ENCODE results near the gene SYMPK.

Gene SYMPK

GRCh38 chr19:45881082-45881908 lies 18.3 kb upstream of the SYMPK start (continued):
- TF ChIP-seq GLIS2 (tag by site-specific recombination; IDR thresholded peaks at IDR 0.05) (no peak), ZNF146 (tag by site-specific recombination; IDR thresholded peaks at IDR 0.05) (no peak), HOXC10 (CRISPR knock-in tag; IDR thresholded peaks at IDR 0.05) (no peak), ZNF292 (tag by site-specific recombination; IDR thresholded peaks at IDR 0.05; ENCODE audit: borderline replicate concordance, low read depth) (no peak), ZNF366 (tag by site-specific recombination; conservative IDR thresholded peaks at IDR 0.05) (peak; percentile 87), MZF1 (tag by site-specific recombination; IDR thresholded peaks at IDR 0.05; ENCODE audit: borderline replicate concordance) (no peak), KLF1 (tag by site-specific recombination; IDR thresholded peaks at IDR 0.05) (no peak), ZNF621 (tag by site-specific recombination; IDR thresholded peaks at IDR 0.05) (no peak), KLF16 (tag by site-specific recombination; IDR thresholded peaks at IDR 0.05) (no peak), ZBTB48 (tag by site-specific recombination; IDR thresholded peaks at IDR 0.05) (no peak), ZNF341 (tag by site-specific recombination; IDR thresholded peaks at IDR 0.05; ENCODE audit: low read depth) (no peak), ZNF701 (tag by site-specific recombination; IDR thresholded peaks at IDR 0.05) (no peak), ZNF776 (tag by site-specific recombination; IDR thresholded peaks at IDR 0.05; ENCODE audit: borderline replicate concordance) (no peak), ZNF623 (tag by site-specific recombination; IDR thresholded peaks at IDR 0.05) (no peak), KLF8 (tag by site-specific recombination; IDR thresholded peaks at IDR 0.05) (no peak), ZNF112 (tag by site-specific recombination; IDR thresholded peaks at IDR 0.05) (no peak), ZNF544 (tag by site-specific recombination; IDR thresholded peaks at IDR 0.05) (no peak), ZNF548 (tag by site-specific recombination; IDR thresholded peaks at IDR 0.05) (no peak), ZNF48 (tag by site-specific recombination; IDR thresholded peaks at IDR 0.05) (no peak), SP7 (tag by site-specific recombination; IDR thresholded peaks at IDR 0.05) (no peak), PRDM1 (tag by site-specific recombination; IDR thresholded peaks at IDR 0.05) (peak; percentile 89), SCRT2 (tag by site-specific recombination; IDR thresholded peaks at IDR 0.05) (peak; percentile 83), ZNF449 (tag by site-specific recombination; IDR thresholded peaks at IDR 0.05) (no peak), ZBTB17 (tag by site-specific recombination; IDR thresholded peaks at IDR 0.05) (peak; percentile 64)
- TF ChIP-seq, protein P1, sequence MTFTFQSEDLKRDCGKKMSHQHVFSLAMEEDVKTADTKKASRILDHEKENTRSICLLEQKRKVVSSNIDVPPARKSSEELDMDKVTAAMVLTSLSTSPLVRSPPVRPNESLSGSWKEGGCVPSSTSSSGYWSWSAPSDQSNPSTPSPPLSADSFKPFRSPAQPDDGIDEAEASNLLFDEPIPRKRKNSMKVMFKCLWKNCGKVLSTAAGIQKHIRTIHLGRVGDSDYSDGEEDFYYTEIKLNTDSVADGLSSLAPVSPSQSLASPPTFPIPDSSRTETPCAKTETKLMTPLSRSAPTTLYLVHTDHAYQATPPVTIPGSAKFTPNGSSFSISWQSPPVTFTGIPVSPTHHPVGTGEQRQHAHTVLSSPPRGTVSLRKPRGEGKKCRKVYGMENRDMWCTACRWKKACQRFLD (tag by site-specific recombination; IDR thresholded peaks at IDR 0.05) = no peak
- TF ChIP-seq, protein P2, sequence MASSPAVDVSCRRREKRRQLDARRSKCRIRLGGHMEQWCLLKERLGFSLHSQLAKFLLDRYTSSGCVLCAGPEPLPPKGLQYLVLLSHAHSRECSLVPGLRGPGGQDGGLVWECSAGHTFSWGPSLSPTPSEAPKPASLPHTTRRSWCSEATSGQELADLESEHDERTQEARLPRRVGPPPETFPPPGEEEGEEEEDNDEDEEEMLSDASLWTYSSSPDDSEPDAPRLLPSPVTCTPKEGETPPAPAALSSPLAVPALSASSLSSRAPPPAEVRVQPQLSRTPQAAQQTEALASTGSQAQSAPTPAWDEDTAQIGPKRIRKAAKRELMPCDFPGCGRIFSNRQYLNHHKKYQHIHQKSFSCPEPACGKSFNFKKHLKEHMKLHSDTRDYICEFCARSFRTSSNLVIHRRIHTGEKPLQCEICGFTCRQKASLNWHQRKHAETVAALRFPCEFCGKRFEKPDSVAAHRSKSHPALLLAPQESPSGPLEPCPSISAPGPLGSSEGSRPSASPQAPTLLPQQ (tag by site-specific recombination; IDR thresholded peaks at IDR 0.05) = no peak
- TF ChIP-seq, protein P3, sequence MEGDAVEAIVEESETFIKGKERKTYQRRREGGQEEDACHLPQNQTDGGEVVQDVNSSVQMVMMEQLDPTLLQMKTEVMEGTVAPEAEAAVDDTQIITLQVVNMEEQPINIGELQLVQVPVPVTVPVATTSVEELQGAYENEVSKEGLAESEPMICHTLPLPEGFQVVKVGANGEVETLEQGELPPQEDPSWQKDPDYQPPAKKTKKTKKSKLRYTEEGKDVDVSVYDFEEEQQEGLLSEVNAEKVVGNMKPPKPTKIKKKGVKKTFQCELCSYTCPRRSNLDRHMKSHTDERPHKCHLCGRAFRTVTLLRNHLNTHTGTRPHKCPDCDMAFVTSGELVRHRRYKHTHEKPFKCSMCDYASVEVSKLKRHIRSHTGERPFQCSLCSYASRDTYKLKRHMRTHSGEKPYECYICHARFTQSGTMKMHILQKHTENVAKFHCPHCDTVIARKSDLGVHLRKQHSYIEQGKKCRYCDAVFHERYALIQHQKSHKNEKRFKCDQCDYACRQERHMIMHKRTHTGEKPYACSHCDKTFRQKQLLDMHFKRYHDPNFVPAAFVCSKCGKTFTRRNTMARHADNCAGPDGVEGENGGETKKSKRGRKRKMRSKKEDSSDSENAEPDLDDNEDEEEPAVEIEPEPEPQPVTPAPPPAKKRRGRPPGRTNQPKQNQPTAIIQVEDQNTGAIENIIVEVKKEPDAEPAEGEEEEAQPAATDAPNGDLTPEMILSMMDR (tag by site-specific recombination; IDR thresholded peaks at IDR 0.05) = no peak
- TF ChIP-seq, protein P4, sequence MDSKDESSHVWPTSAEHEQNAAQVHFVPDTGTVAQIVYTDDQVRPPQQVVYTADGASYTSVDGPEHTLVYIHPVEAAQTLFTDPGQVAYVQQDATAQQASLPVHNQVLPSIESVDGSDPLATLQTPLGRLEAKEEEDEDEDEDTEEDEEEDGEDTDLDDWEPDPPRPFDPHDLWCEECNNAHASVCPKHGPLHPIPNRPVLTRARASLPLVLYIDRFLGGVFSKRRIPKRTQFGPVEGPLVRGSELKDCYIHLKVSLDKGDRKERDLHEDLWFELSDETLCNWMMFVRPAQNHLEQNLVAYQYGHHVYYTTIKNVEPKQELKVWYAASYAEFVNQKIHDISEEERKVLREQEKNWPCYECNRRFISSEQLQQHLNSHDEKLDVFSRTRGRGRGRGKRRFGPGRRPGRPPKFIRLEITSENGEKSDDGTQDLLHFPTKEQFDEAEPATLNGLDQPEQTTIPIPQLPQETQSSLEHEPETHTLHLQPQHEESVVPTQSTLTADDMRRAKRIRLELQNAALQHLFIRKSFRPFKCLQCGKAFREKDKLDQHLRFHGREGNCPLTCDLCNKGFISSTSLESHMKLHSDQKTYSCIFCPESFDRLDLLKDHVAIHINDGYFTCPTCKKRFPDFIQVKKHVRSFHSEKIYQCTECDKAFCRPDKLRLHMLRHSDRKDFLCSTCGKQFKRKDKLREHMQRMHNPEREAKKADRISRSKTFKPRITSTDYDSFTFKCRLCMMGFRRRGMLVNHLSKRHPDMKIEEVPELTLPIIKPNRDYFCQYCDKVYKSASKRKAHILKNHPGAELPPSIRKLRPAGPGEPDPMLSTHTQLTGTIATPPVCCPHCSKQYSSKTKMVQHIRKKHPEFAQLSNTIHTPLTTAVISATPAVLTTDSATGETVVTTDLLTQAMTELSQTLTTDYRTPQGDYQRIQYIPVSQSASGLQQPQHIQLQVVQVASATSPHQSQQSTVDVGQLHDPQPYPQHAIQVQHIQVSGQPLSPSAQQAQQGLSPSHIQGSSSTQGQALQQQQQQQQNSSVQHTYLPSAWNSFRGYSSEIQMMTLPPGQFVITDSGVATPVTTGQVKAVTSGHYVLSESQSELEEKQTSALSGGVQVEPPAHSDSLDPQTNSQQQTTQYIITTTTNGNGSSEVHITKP (tag by site-specific recombination; IDR thresholded peaks at IDR 0.05) = peak; percentile 35; the same call in 1 of the 2 replicates
- TF ChIP-seq, protein P5, sequence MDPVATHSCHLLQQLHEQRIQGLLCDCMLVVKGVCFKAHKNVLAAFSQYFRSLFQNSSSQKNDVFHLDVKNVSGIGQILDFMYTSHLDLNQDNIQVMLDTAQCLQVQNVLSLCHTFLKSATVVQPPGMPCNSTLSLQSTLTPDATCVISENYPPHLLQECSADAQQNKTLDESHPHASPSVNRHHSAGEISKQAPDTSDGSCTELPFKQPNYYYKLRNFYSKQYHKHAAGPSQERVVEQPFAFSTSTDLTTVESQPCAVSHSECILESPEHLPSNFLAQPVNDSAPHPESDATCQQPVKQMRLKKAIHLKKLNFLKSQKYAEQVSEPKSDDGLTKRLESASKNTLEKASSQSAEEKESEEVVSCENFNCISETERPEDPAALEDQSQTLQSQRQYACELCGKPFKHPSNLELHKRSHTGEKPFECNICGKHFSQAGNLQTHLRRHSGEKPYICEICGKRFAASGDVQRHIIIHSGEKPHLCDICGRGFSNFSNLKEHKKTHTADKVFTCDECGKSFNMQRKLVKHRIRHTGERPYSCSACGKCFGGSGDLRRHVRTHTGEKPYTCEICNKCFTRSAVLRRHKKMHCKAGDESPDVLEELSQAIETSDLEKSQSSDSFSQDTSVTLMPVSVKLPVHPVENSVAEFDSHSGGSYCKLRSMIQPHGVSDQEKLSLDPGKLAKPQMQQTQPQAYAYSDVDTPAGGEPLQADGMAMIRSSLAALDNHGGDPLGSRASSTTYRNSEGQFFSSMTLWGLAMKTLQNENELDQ (tag by site-specific recombination; IDR thresholded peaks at IDR 0.05; ENCODE audit: low read depth) = no peak

Data from HEK293 (cell line).